ENCODE data around the gene CNNM3.

The CNNM3 gene

DNA sequence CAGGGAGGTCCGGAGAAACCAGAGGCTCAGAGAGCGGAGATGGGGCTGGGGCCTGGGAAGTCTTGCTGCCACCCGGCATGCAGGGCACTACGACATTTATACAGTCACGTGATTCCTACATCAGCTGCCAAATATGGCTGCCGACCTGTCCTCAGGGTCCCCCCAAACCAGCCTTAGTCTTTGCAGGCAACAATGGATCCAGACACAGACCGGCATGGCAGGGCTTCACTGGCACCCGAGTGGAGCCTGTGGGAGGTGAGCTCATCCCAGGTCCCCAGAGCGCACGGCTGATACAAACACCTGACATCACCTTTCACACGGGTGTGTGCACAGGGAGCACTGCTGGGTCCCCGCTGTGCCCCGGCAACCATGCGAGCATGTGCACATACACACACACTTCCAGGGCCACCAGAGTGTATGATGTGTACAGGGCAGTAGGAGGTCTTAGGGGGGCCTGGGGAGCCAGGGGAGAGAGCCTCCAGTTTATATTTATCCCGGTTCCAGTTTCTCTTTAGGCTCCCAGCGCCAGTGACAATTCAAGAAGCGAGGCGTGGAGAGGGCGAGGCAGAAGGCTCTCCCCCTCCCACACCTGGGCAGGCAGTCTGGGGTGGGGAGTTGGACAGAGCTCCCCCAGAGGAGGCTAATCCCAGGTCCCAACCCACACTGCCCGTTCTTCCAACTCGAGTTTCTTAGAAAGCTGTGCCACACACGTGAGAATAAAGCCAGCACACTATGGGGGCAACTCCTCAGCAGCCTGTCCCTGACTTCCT is 51.1 kb downstream of the CNNM3 start:
- DNase-seq: no peak

GRCh38 chr2:96867756-96868554 is 51.9 kb downstream of the CNNM3 start:
- DNase-seq: no peak

DNA sequence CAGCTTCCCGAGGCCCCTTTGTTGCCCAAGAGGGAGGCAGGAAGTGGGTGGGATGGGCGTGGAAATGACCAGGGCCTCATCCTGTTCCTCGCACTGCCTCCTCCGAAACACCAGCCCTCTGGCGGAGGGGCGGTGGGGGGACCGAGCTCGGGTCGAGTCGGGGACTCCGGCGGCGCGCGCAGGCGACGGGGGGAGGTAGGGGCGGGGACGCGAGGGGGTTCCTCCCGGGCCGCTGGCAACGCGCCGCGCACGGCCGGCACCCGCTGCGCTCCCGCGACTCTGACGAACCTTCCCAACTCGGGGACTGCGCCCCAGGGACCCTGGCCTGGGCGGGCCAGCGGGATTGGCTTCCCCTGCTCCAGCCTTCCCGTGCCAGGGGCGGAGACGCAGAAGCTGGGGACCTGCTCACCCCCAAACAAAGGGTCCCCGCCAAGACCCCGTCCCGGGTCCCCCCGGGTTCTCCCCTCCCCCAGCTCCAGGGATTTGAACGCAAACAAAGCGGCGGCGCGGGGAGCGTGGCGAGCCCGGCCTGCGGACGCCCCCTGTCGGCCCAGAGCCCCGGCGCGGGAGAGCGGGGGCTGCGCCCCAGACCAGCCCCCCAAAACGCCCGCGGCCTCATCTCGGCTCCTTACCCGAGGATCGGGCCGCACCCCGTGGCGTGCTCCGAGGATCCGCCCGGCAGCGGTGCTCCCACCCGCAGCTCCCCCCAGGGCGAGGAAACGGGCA is 52.6 kb downstream of the CNNM3 start:
- peak; percentile 32 for DNase-seq

GRCh38 chr2:96869281-96869821 is 53.3 kb downstream of the CNNM3 start:
- DNase-seq: no peak

- no peak for DNase-seq
Measured at GRCh38 chr2:96869822-96870625, 54.0 kb downstream of the CNNM3 start, which contains the start of gene SEMA4C. TSS of gene SEMA4C (minus strand) at chr2:96870080. CDS start at chr2:96867886, 2,194 bp downstream.

- no peak for DNase-seq
Measured at GRCh38 chr2:96870626-96871255, 54.7 kb downstream of the CNNM3 start.

DNA sequence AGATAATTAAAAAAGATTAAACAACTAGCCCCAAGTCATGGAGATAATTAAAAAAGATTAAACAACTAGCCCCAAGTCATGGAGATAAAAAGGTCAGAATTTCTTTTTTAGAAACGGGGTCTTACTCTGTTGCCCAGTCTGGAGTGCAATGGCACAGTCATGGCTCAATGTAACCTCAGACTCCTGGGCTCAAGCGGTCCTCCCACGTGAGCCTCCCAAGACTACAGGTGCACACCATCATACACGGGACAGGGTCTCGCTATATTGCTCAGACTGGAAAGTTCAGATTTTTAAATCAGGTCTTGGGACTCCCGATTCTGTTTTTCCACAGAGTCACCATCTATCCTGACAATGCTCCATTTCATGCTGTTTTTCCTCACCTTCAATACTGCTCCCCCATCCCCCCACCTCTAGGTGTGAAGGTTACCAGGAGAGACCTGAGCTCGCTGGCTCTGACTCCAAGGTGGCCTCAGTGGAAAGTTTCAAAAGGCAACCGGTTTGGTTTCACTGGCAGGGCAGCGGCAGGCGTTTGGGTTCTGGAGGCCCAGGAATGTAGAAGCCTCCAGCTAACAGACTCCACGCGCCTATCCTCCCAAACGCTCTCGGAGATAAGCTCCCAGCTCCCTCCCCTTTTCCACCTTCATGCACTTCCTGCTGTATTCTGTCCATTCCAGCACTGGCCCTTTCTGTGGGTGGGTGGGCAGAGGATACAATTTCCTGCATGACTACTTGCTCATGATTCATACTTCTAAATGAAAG is 56.7 kb downstream of the CNNM3 start:
- DNase-seq: no peak

GRCh38 chr2:96873651-96874096 is 57.6 kb downstream of the CNNM3 start:
- no peak for DNase-seq

DNA sequence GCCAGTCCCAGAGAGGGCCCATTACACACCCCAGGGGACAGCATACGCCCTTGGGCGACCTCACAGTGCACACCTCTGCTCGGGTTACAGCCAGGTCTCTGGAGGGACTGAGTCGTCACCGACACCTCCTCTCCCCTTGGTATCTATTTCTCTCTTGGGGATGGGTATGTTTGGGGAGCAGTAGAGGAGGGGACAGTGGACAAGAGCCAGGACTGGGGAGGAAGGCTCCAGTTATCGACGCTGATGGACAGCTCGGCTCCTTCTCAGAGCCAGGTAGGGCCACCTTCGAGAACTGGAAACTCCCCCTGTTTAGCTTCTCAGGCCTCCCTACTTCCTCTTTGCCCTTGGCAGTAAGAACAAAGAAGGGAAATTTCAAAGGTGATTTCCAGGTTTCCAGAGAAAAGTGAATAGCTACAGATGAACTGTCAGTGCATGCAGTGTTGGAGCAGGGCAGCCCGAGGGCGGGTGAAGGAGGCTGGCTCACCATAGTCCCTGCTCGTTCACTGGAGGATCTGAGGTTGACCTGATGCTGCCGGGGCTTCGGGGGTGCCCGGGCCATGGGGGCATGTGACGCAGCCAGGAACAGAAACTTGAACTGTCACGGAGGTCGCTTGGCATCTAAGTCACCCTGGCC is 58.2 kb downstream of the CNNM3 start:
- no peak for DNase-seq

GRCh38 chr2:96875498-96876268 is 59.6 kb downstream of the CNNM3 start:
- DNase-seq: no peak

DNA sequence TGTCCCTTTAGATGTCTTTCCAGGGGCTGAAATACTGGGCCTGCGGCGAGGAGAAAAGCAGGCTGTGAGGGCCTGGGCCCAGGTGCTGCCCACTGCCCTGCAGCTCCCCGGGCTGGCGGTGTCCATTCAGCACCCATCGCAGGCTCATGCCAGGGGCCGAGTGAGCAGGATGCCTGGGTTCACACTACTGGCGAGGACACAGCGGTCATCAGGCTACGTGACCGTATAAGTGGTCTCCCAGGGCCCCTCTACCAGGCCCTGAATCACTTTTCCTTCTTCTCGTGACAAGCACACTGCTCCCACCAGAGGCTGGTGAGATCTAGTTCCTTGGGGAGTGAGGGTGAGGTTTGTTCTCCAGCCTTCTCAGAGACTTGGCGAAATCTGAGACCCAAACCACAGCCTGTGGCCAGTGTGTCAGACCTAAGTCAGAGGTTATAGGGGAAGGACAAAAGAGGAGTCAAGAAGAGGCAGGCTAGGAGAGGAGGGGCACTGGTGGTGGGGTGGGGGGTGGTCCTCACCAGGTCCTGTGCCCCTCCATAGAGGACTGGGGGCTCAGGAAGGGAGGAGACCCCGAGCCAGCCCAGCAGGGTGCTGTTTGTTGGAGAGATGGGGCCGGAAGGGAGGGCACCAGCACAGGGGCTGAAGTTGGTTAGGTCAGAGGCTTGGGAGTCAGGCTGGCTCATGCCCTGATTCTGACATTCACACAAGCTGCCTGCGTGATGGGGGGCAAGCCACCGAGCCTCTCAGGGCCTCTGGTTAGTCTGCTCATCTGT is 60.4 kb downstream of the CNNM3 start:
- no peak for DNase-seq

DNA sequence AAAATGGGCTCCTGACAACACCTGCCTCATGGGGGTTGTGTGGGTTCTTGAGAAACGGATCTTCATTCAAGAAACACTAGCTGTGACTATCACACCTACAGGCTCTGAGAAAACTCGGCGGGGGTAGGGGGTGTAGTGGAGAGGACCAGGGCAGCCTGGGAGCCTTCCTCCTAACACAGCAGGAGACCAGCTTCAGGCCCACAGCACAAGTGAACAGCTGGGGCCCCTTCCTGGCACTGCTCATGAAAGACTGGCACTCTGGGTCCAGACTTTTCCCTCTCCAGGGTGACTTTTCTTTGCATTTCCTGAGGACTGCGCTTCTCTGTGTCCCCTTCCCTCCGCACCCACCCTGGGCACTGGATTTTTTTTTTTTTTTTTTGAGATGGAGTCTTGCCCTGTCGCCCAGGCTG is 61.0 kb downstream of the CNNM3 start:
- no peak for DNase-seq

DNA sequence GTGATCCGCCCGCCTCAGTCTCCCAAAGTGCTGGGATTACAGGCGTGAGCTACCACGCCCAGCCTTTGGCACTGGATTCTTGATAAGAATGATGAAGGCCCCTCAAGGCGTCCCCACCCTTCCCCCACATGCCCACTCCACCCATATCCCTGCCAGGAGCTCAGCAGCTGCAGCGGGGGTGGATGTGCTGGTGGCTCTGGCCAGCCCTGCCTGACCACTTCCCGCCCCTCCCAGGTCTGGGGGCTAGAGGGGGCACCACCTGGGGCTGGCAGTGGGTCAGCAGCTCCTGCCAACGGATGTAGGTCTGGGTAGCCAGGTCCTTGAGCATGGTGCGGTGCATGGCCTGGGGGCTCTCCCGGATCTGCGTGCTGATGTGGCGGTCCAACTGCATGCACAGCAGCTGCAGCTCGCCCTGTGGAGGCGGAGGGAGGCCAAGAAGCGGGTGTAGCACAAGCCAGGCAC is 61.6 kb downstream of the CNNM3 start:
- no peak for DNase-seq

DNA sequence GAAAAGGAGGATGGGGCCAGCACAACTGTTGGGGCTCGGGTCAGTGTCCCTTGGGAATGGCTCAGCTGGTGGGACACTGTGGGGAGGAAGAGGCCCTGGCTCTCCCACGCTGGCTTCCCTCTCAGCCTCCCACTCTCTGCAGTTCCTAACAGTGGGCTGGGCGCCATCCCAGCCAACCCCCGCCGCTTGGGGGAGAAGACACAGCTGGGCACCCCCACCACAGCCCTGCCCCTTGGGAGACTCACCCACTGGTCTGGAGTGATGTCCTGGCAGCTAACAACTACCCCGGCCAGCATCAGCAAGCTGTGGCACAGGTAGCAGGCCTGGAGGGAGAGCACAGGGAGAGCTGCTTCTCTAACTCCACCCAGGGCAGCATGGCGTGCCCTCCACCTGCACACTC is 62.1 kb downstream of the CNNM3 start:
- no peak for DNase-seq

DNA sequence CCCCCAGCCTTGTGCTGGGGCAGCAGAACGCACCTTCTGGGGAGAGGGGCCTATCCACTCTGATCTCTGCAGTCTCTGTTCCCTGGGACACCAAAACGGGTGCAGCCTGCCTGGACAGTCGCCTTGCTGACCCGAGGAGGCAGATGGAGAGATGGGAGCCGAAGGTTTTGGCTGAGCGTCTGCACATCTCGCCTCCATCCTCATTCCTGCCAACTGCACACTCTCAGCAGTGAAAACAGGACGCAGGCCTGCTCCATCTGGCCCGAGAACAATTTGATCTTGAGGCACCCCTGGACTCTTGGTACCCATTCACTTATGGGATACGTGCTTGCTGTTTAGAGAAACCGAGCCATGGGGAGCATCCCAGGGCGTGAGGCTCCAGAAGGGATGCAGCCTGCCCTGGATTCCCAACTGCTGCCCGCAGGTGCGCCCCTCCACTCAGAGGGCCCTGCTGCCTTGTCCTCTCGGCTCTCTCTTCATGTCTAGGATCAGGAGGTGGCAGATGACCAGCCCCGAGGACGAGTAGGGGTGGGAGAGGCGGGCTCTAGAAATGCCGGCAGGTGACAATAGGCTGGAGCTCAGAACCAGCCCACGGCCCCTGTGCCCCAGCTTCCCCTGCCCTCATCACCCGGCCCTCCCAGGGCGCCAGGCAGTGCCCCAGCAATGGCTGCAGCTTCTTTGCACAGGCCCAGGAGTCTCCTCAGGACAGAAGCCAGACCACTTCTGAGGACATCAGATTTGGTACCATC is 62.9 kb downstream of the CNNM3 start:
- DNase-seq: no peak

DNA sequence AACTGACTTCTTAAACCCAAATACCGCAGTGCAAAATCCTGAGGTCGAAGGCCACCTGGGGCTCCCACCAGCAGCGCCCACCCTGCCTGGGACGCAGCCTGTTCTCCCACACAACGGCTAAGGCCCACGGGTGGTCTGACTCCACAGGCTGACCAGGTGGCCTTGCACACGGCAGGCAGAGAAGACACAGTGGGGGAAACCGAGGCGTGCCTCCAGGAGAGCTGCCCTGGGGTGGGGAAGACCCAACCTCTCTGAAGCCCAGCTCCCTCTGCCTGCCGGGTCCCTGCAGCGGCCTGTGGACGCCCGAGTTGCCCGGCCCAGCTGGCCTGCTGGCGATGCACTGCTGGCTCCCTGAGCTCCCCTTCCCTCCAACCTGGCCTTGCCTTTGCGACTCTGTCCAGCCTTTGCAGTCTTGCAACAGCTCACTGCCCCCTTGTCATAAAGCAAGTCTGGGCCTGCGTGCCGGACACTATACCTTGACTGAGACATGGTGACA is 63.5 kb downstream of the CNNM3 start:
- no peak for DNase-seq

- DNase-seq: no peak
Measured at GRCh38 chr2:96880891-96881273, 64.8 kb downstream of the CNNM3 start.

Measured in NCI-H1694 (cell line).